ENCODE data around the gene NRN1L.
"Not testable (repeated sequence)": the region's sequence is repeated elsewhere in the genome, so short reads cannot be mapped to it uniquely, and the experiment has no call there.

Gene NRN1L

GRCh38 chr16:67861877-67862276, 22.8 kb upstream of the NRN1L start:
- no peak for DNase-seq
- no peak for ATAC-seq

GRCh38 chr16:67862623-67863583, 21.8 kb upstream of the NRN1L start:
- no peak for ATAC-seq
- no peak for DNase-seq

GRCh38 chr16:67864044-67864443, 20.6 kb upstream of the NRN1L start:
- not testable (repeated sequence) for ATAC-seq, DNase-seq

- peak; percentile 34 for ATAC-seq
- no peak for DNase-seq
Observed at GRCh38 chr16:67864594-67864993, 20.1 kb upstream of the NRN1L start.

- ATAC-seq: peak; percentile 47
- DNase-seq: no peak
Observed at GRCh38 chr16:67865318-67865717, 19.4 kb upstream of the NRN1L start.

- DNase-seq (no peak), ATAC-seq (no peak)
Observed at GRCh38 chr16:67868290-67868689, 16.4 kb upstream of the NRN1L start.

GRCh38 chr16:67869653-67870052, 15.0 kb upstream of the NRN1L start:
- ATAC-seq: no peak

GRCh38 chr16:67871256-67871655, 13.4 kb upstream of the NRN1L start:
- ATAC-seq (no peak), DNase-seq (no peak)

More at GRCh38 chr16:67869653-67870052, 15.0 kb upstream of the NRN1L start:
- DNase-seq: no peak

GRCh38 chr16:67872131-67872630, 12.5 kb upstream of the NRN1L start:
- no peak for DNase-seq
- no peak for ATAC-seq

GRCh38 chr16:67872631-67873434, 11.9 kb upstream of the NRN1L start, which contains the start of gene EDC4:
EDC4 (plus strand) TSS chr16:67873052; CDS start chr16:67873262, 210 bp downstream.
- peak; percentile 92 for DNase-seq
- peak; percentile 89 for ATAC-seq

- DNase-seq (peak; percentile 20), ATAC-seq (peak; percentile 2)
Observed at GRCh38 chr16:67873435-67874370, 11.0 kb upstream of the NRN1L start.

GRCh38 chr16:67874372-67874771, 10.3 kb upstream of the NRN1L start:
- DNase-seq: no peak
- ATAC-seq: no peak

- DNase-seq: no peak
- ATAC-seq: no peak
Observed at GRCh38 chr16:67877064-67877463, 7.6 kb upstream of the NRN1L start.

- DNase-seq: no peak
- no peak for ATAC-seq
Observed at GRCh38 chr16:67878232-67878631, 6.5 kb upstream of the NRN1L start.

GRCh38 chr16:67878846-67879245, 5.8 kb upstream of the NRN1L start:
- DNase-seq: no peak
- ATAC-seq: no peak

GRCh38 chr16:67879462-67879861, 5.2 kb upstream of the NRN1L start:
- no peak for ATAC-seq
- no peak for DNase-seq

- DNase-seq (no peak), ATAC-seq (no peak)
Observed at GRCh38 chr16:67879936-67880335, 4.7 kb upstream of the NRN1L start.

GRCh38 chr16:67880584-67880983, 4.1 kb upstream of the NRN1L start:
- ATAC-seq: no peak

GRCh38 chr16:67881621-67882161, 3.0 kb upstream of the NRN1L start:
- DNase-seq (no peak), ATAC-seq (no peak)

More at GRCh38 chr16:67880584-67880983, 4.1 kb upstream of the NRN1L start:
- DNase-seq: no peak

- DNase-seq (no peak), ATAC-seq (no peak)
Observed at GRCh38 chr16:67882374-67883145, 2.1 kb upstream of the NRN1L start.

All from stimulated activated naive CD8-positive, alpha-beta T cell treated with anti-CD3 and anti-CD28 coated beads, Interleukin-15, Interleukin-2, amounts not matched to agents 100 U/mL and 50 U/mL, for 24 hours (primary cell).